Loucy (cell line): ENCODE results near the gene P2RX7.

Source experiments
- EZH2phosphoT487 ChIP-seq: fragments of 200-600 bp; IDR thresholded peaks from 2 replicates; pipeline ENCODE4 v1.6.1; 2018; ENCODE audit warnings: antibody characterized with exemption, mild to moderate bottlenecking, moderate library complexity, borderline replicate concordance
- TF ChIP-seq, protein P1 (sequence below): fragments of 200-600 bp; sonication (generic); conservative IDR thresholded peaks from 2 replicates; pipeline ENCODE4 v1.5.1; 2014; ENCODE audit warnings: mild to moderate bottlenecking, antibody characterized with exemption, low read length

- TF ChIP-seq, protein P1, sequence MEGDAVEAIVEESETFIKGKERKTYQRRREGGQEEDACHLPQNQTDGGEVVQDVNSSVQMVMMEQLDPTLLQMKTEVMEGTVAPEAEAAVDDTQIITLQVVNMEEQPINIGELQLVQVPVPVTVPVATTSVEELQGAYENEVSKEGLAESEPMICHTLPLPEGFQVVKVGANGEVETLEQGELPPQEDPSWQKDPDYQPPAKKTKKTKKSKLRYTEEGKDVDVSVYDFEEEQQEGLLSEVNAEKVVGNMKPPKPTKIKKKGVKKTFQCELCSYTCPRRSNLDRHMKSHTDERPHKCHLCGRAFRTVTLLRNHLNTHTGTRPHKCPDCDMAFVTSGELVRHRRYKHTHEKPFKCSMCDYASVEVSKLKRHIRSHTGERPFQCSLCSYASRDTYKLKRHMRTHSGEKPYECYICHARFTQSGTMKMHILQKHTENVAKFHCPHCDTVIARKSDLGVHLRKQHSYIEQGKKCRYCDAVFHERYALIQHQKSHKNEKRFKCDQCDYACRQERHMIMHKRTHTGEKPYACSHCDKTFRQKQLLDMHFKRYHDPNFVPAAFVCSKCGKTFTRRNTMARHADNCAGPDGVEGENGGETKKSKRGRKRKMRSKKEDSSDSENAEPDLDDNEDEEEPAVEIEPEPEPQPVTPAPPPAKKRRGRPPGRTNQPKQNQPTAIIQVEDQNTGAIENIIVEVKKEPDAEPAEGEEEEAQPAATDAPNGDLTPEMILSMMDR: peak; percentile 74
- TF ChIP-seq EZH2phosphoT487: no peak
These were observed 37.0 kb upstream of the P2RX7 start for GRCh38 chr12:121095544-121096198.
